ENCODE data around the gene BBC3. TPM values are rescaled to one million over a fixed set of nuclear protein-coding genes. Genes with fewer than 3 reads are reported as not detected.
A peak's percentile ranks its signal among the peaks of the same experiment; 100 is the strongest.

BBC3 gene
- total and polyA plus RNA-seq, 9 donors, result 2.7 to 3.8 (median 2.9) TPM

GRCh38 chr19:47190167-47190727 is 40.8 kb downstream of the BBC3 start:
- H3K4me1 ChIP-seq (ENCODE audit: control insufficient read depth, insufficient read depth, low read length), result peaks cover 10% of the 10 kb centered on the region
- DNase-seq, result peak; percentile 47
- H3K27ac ChIP-seq (ENCODE audit: low read length), result peak overlapping the region; percentile 17
- H3K36me3 ChIP-seq (ENCODE audit: control insufficient read depth, insufficient read depth, low read length), result peaks cover 10% of the 10 kb centered on the region
- H3K9me3 ChIP-seq (replicated peaks; ENCODE audit: control insufficient read depth, low read depth, low read length), result no peaks in the 10 kb centered on the region
- H3K27me3 ChIP-seq (ENCODE audit: control insufficient read depth, insufficient read depth, low read length), result no peaks in the 10 kb centered on the region
- 29% methylated on average over 7 of the region's 12 CpGs for WGBS (ENCODE audit: insufficient coverage)
- no peak overlapping the region for H3K4me3 ChIP-seq (ENCODE audit: low read length)

GRCh38 chr19:47188507-47189033 is 42.4 kb downstream of the BBC3 start:
- Histone ChIP-seq H3K9me3 (replicated peaks; ENCODE audit: control insufficient read depth, low read depth, low read length) (no peaks in the 10 kb centered on the region), H3K27ac (ENCODE audit: low read length) (no peak overlapping the region), H3K36me3 (ENCODE audit: control insufficient read depth, insufficient read depth, low read length) (peaks cover 12% of the 10 kb centered on the region), H3K4me1 (ENCODE audit: control insufficient read depth, insufficient read depth, low read length) (peaks cover 12% of the 10 kb centered on the region), H3K27me3 (ENCODE audit: control insufficient read depth, insufficient read depth, low read length) (no peaks in the 10 kb centered on the region), H3K4me3 (ENCODE audit: low read length) (no peak overlapping the region)
- 68% methylated on average over 2 of the region's 5 CpGs for WGBS (ENCODE audit: insufficient coverage)
- DNase-seq, result no peak

GRCh38 chr19:47187797-47188196 is 43.2 kb downstream of the BBC3 start:
- Histone ChIP-seq H3K9me3 (replicated peaks; ENCODE audit: control insufficient read depth, low read depth, low read length) (no peaks in the 10 kb centered on the region), H3K27me3 (ENCODE audit: control insufficient read depth, insufficient read depth, low read length) (no peaks in the 10 kb centered on the region), H3K27ac (ENCODE audit: low read length) (no peak overlapping the region), H3K36me3 (ENCODE audit: control insufficient read depth, insufficient read depth, low read length) (peaks cover 17% of the 10 kb centered on the region), H3K4me1 (ENCODE audit: control insufficient read depth, insufficient read depth, low read length) (peaks cover 13% of the 10 kb centered on the region), H3K4me3 (ENCODE audit: low read length) (no peak overlapping the region)
- WGBS (ENCODE audit: insufficient coverage), result 92% methylated on average over 4 of the region's 6 CpGs
- no peak for DNase-seq

GRCh38 chr19:47187335-47187655 is 43.7 kb downstream of the BBC3 start:
- no peak for DNase-seq
- WGBS (ENCODE audit: insufficient coverage), result 66% methylated on average over 2 of the region's 2 CpGs
- Histone ChIP-seq H3K27me3 (ENCODE audit: control insufficient read depth, insufficient read depth, low read length) (no peaks in the 10 kb centered on the region), H3K4me1 (ENCODE audit: control insufficient read depth, insufficient read depth, low read length) (peaks cover 16% of the 10 kb centered on the region), H3K9me3 (replicated peaks; ENCODE audit: control insufficient read depth, low read depth, low read length) (no peaks in the 10 kb centered on the region), H3K36me3 (ENCODE audit: control insufficient read depth, insufficient read depth, low read length) (peaks cover 21% of the 10 kb centered on the region), H3K4me3 (ENCODE audit: low read length) (no peak overlapping the region), H3K27ac (ENCODE audit: low read length) (no peak overlapping the region)

GRCh38 chr19:47186446-47187334 is 44.3 kb downstream of the BBC3 start:
- H3K36me3 ChIP-seq (ENCODE audit: control insufficient read depth, insufficient read depth, low read length), result peaks cover 21% of the 10 kb centered on the region
- no peaks in the 10 kb centered on the region for H3K27me3 ChIP-seq (ENCODE audit: control insufficient read depth, insufficient read depth, low read length)
- 81% methylated on average over 9 of the region's 17 CpGs for WGBS (ENCODE audit: insufficient coverage)
- H3K4me3 ChIP-seq (ENCODE audit: low read length), result no peak overlapping the region
- H3K4me1 ChIP-seq (ENCODE audit: control insufficient read depth, insufficient read depth, low read length), result peaks cover 16% of the 10 kb centered on the region
- no peaks in the 10 kb centered on the region for H3K9me3 ChIP-seq (replicated peaks; ENCODE audit: control insufficient read depth, low read depth, low read length)
- no peak for DNase-seq
- H3K27ac ChIP-seq (ENCODE audit: low read length), result no peak overlapping the region

GRCh38 chr19:47183601-47184000 is 47.4 kb downstream of the BBC3 start:
- peaks cover 24% of the 10 kb centered on the region for H3K36me3 ChIP-seq (ENCODE audit: control insufficient read depth, insufficient read depth, low read length)
- no peak for DNase-seq
- H3K27me3 ChIP-seq (ENCODE audit: control insufficient read depth, insufficient read depth, low read length), result no peaks in the 10 kb centered on the region
- no peak overlapping the region for H3K4me3 ChIP-seq (ENCODE audit: low read length)
- no peak overlapping the region for H3K27ac ChIP-seq (ENCODE audit: low read length)
- no peaks in the 10 kb centered on the region for H3K9me3 ChIP-seq (replicated peaks; ENCODE audit: control insufficient read depth, low read depth, low read length)
- peaks cover 6% of the 10 kb centered on the region for H3K4me1 ChIP-seq (ENCODE audit: control insufficient read depth, insufficient read depth, low read length)
- WGBS (ENCODE audit: insufficient coverage), result no CpG with 5 or more reads among the region's 2 CpGs

GRCh38 chr19:47179653-47180310 is 51.2 kb downstream of the BBC3 start:
- Histone ChIP-seq H3K27ac (ENCODE audit: low read length) (no peak overlapping the region), H3K4me3 (ENCODE audit: low read length) (no peak overlapping the region), H3K9me3 (replicated peaks; ENCODE audit: control insufficient read depth, low read depth, low read length) (no peaks in the 10 kb centered on the region), H3K27me3 (ENCODE audit: control insufficient read depth, insufficient read depth, low read length) (no peaks in the 10 kb centered on the region), H3K4me1 (ENCODE audit: control insufficient read depth, insufficient read depth, low read length) (peaks cover 6% of the 10 kb centered on the region), H3K36me3 (ENCODE audit: control insufficient read depth, insufficient read depth, low read length) (peaks cover 21% of the 10 kb centered on the region)
- no peak for DNase-seq
- WGBS (ENCODE audit: insufficient coverage), result 88% methylated on average over 1 of the region's 4 CpGs

- peak overlapping the region; percentile 57 for H3K27ac ChIP-seq (ENCODE audit: low read length)
- H3K27me3 ChIP-seq (ENCODE audit: control insufficient read depth, insufficient read depth, low read length), result no peaks in the 10 kb centered on the region
- peaks cover 28% of the 10 kb centered on the region for H3K36me3 ChIP-seq (ENCODE audit: control insufficient read depth, insufficient read depth, low read length)
- no peaks in the 10 kb centered on the region for H3K9me3 ChIP-seq (replicated peaks; ENCODE audit: control insufficient read depth, low read depth, low read length)
- no peaks in the 10 kb centered on the region for H3K4me1 ChIP-seq (ENCODE audit: control insufficient read depth, insufficient read depth, low read length)
- WGBS (ENCODE audit: insufficient coverage), result 40% methylated on average over 1 of the region's 5 CpGs
- no peak overlapping the region for H3K4me3 ChIP-seq (ENCODE audit: low read length)
- peak; percentile 53 for DNase-seq
Measured at GRCh38 chr19:47176627-47177090, 54.3 kb downstream of the BBC3 start.

GRCh38 chr19:47176071-47176626 is 54.9 kb downstream of the BBC3 start:
- Histone ChIP-seq H3K9me3 (replicated peaks; ENCODE audit: control insufficient read depth, low read depth, low read length) (no peaks in the 10 kb centered on the region), H3K4me1 (ENCODE audit: control insufficient read depth, insufficient read depth, low read length) (no peaks in the 10 kb centered on the region), H3K27ac (ENCODE audit: low read length) (peak overlapping the region; percentile 57), H3K36me3 (ENCODE audit: control insufficient read depth, insufficient read depth, low read length) (peaks cover 29% of the 10 kb centered on the region), H3K27me3 (ENCODE audit: control insufficient read depth, insufficient read depth, low read length) (no peaks in the 10 kb centered on the region), H3K4me3 (ENCODE audit: low read length) (no peak overlapping the region)
- 92% methylated on average over 2 of the region's 5 CpGs for WGBS (ENCODE audit: insufficient coverage)
- DNase-seq, result peak; percentile 42
